ENCODE results near the gene SMIM28.

DNA sequence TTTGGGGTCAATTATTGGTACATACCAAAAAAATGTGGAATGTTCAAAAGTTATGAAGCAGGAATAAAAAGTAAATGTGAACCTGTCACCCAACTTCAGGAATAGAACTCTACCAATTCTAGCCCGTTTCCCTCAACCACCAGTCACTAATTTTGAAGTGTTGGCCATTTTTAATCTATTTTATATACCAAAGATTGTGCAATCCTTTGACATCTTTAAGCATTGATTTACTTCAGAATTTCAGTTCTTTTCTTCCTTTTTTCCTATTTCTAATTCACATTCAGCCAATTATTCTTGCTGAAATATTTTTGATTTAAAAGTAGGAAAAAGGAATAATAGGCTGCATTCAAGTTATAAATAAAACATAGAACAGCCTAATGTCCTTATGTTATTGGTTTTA lies 46.9 kb upstream of the SMIM28 start:
- TF ChIP-seq CTCF (IDR thresholded peaks at IDR 0.05), result no peak
- TF ChIP-seq POLR2AphosphoS5 (IDR thresholded peaks at IDR 0.05), result no peak
- no peak for TF ChIP-seq EP300 (IDR thresholded peaks at IDR 0.05)

Measured in stomach (tissue), 4 donors.